HCT116 (cell line): ENCODE results near the gene HDLBP. TPM values are rescaled to one million over a fixed set of nuclear protein-coding genes. Genes with fewer than 3 reads are reported as not detected.

Experiments
- ATAC-seq: fragments of 200-7000 bp; cut with Tn5 transposase; 2 replicates; pipeline ENCODE4 v1.9.1; 2020; ENCODE audit warnings: mild to moderate bottlenecking, moderate library complexity
- BruUV-seq: library from RNA; stranded (reverse); fragments of 400-500 nt; replicated peaks from 2 replicates; lab custom pipeline; 2021; lab: Mats Ljungman, UMichigan
- CTCF ChIA-PET: fragments of 300-600 bp; sonication (Branson Sonifier 250); formaldehyde crosslinking; loops from one replicate; lab custom pipeline; 2021; ENCODE audit warnings: antibody characterized with exemption; lab: Charles Lee
- POLR2A ChIA-PET: fragments of 300-600, 350-600 bp; sonication (Branson Sonifier 250); formaldehyde crosslinking; loops from one replicate; lab custom pipeline; 2021; ENCODE audit warnings: antibody characterized with exemption; lab: Charles Lee
- RAD21 ChIA-PET, 2 experiments: fragments of 300-600 bp; sonication (Branson Sonifier 250); formaldehyde crosslinking; loops; one replicate each; lab custom pipeline; 2023; ENCODE audit warnings: low total read pairs in 2 of 2; ENCODE audit not compliant: uncharacterized antibody in 2 of 2, unreplicated experiment in 2 of 2, low non-redundant PET in 1 of 2; lab: Charles Lee
- DNase-seq: peaks from one replicate; pipeline ENCODE4 v3.0.0-alpha.2; 2010; ENCODE audit warnings: low read depth, low spot score
- H2AFZ ChIP-seq: fragments of 200-600 bp; shearing (Covaris generic), sonication (generic); 2 replicates; pipeline ENCODE4 v1.6.1; 2017; ENCODE audit warnings: low read depth, mixed run types, mixed read lengths, antibody characterized with exemption, low read length; ENCODE audit not compliant: poor library complexity, severe bottlenecking
- H3K27ac ChIP-seq: 2 replicates; pipeline ENCODE4 v1.5.1; 2012; ENCODE audit warnings: low read depth, low read length
- H3K27me3 ChIP-seq: fragments of 200-600 bp; sonication (generic); 2 replicates; pipeline ENCODE4 v1.6.1; 2016; ENCODE audit warnings: mixed run types, low read length, mixed read lengths; ENCODE audit not compliant: insufficient read depth
- H3K36me3 ChIP-seq, 2 experiments: fragments of 200-500 bp in 1 of 2; fragments of 200-600 bp in 1 of 2; sonication (Bioruptor generic) in 1 of 2; sonication (generic) in 1 of 2; 2 replicates each; pipeline versions ENCODE4 v1.5.1 to v1.6.1; 2014 to 2016; ENCODE audit warnings: low read length in 2 of 2, inconsistent platforms in 1 of 2, mixed read lengths in 1 of 2, mixed run types in 1 of 2; ENCODE audit not compliant: insufficient read depth in 2 of 2, control insufficient read depth in 1 of 2
- H3K4me1 ChIP-seq, 2 experiments: fragments of 200-600 bp in 1 of 2; sonication (generic) in 1 of 2; 2 replicates each; pipeline versions ENCODE4 v1.5.1 to v1.6.1; 2012 to 2017; ENCODE audit warnings: low read length in 2 of 2, inconsistent platforms in 1 of 2, mild to moderate bottlenecking in 1 of 2, mixed read lengths in 1 of 2, mixed run types in 1 of 2, moderate library complexity in 1 of 2; ENCODE audit not compliant: insufficient read depth in 2 of 2, control insufficient read depth in 1 of 2
- H3K4me2 ChIP-seq: fragments of 200-600 bp; sonication (generic); 2 replicates; pipeline ENCODE4 v1.6.1; 2017; ENCODE audit warnings: mixed run types, low read length, mixed read lengths
- H3K4me3 ChIP-seq, 2 experiments: fragments of 200-600 bp in 1 of 2; sonication (generic) in 1 of 2; replicated peaks in 1 of 2; 2 replicates each; pipeline ENCODE4 v1.5.1; 2011 to 2016; ENCODE audit warnings: low read length in 2 of 2, control low read depth in 1 of 2, low read depth in 1 of 2, mild to moderate bottlenecking in 1 of 2, mixed read lengths in 1 of 2, mixed run types in 1 of 2
- H3K79me2 ChIP-seq: fragments of 200-600 bp; sonication (generic); 2 replicates; pipeline ENCODE4 v1.6.1; 2017; ENCODE audit warnings: mild to moderate bottlenecking, mixed run types, low read length, moderate library complexity, mixed read lengths; ENCODE audit not compliant: insufficient read depth
- H3K9ac ChIP-seq: fragments of 200-600 bp; sonication (generic); 2 replicates; pipeline ENCODE4 v1.6.1; 2016; ENCODE audit warnings: low read length, mixed read lengths
- H3K9me2 ChIP-seq: fragments of 200-600 bp; sonication (generic), shearing (Covaris generic); 2 replicates; pipeline ENCODE4 v1.6.1; 2017; ENCODE audit warnings: mixed run types, mild to moderate bottlenecking, moderate library complexity; ENCODE audit not compliant: insufficient read depth
- H3K9me3 ChIP-seq, 2 experiments: fragments of 200-500 bp in 1 of 2; fragments of 200-600 bp in 1 of 2; sonication (Bioruptor generic) in 1 of 2; sonication (generic) in 1 of 2; 2 replicates each; pipeline ENCODE4 v1.6.1; 2014 to 2017; ENCODE audit warnings: low read length in 2 of 2, mixed read lengths in 2 of 2, inconsistent platforms in 1 of 2, low read depth in 1 of 2, mild to moderate bottlenecking in 1 of 2, mixed run types in 1 of 2, moderate library complexity in 1 of 2; ENCODE audit not compliant: control insufficient read depth in 1 of 2, insufficient read depth in 1 of 2
- H4K20me1 ChIP-seq: fragments of 200-600 bp; sonication (generic), shearing (Covaris generic); 2 replicates; pipeline ENCODE4 v1.6.1; 2017; ENCODE audit warnings: mixed run types, mild to moderate bottlenecking, moderate library complexity; ENCODE audit not compliant: insufficient read depth
- ATF3 ChIP-seq: IDR thresholded peaks from 2 replicates; pipeline ENCODE4 v1.6.1; 2012
- CBX3 ChIP-seq: IDR thresholded peaks from 2 replicates; pipeline ENCODE4 v1.6.1; 2012; ENCODE audit warnings: low read depth
- CEBPB ChIP-seq: IDR thresholded peaks from 2 replicates; pipeline ENCODE4 v1.6.1; 2012; ENCODE audit warnings: low read depth
- ELF1 ChIP-seq: IDR thresholded peaks from 2 replicates; pipeline ENCODE4 v1.6.1; 2012; ENCODE audit warnings: low read depth, borderline replicate concordance
- EZH2 ChIP-seq: fragments of 200-600 bp; sonication (generic); IDR thresholded peaks from 2 replicates; pipeline ENCODE4 v1.6.1; 2017; ENCODE audit warnings: antibody characterized with exemption, mixed run types
- EZH2phosphoT487 ChIP-seq: fragments of 200-600 bp; IDR thresholded peaks from 2 replicates; pipeline ENCODE4 v1.6.1; 2018; ENCODE audit warnings: antibody characterized with exemption, borderline replicate concordance
- FOSL1 ChIP-seq: IDR thresholded peaks from 2 replicates; pipeline ENCODE4 v1.6.1; 2012; ENCODE audit warnings: low read depth
- JUND ChIP-seq: IDR thresholded peaks from 2 replicates; pipeline ENCODE4 v1.6.1; 2012
- MAX ChIP-seq: IDR thresholded peaks from 2 replicates; pipeline ENCODE4 v1.6.1; 2012
- POLR2AphosphoS5 ChIP-seq: IDR thresholded peaks from 2 replicates; pipeline ENCODE4 v1.6.1; 2011; ENCODE audit warnings: mild to moderate bottlenecking, low read depth, low read length, moderate library complexity
- RAD21 ChIP-seq: IDR thresholded peaks from 2 replicates; pipeline ENCODE4 v1.6.1; 2012; ENCODE audit warnings: low read depth, mild to moderate bottlenecking
- REST ChIP-seq: IDR thresholded peaks from 2 replicates; pipeline ENCODE4 v1.6.1; 2012; ENCODE audit warnings: low read depth
- SIN3A ChIP-seq: IDR thresholded peaks from 2 replicates; pipeline ENCODE4 v1.6.1; 2012; ENCODE audit warnings: low read depth
- SP1 ChIP-seq: IDR thresholded peaks from 2 replicates; pipeline ENCODE4 v1.6.1; 2012; ENCODE audit warnings: low read depth
- SRF ChIP-seq: IDR thresholded peaks from 2 replicates; pipeline ENCODE4 v1.6.1; 2012; ENCODE audit warnings: low read depth
- TCF7L2 ChIP-seq: IDR thresholded peaks from 2 replicates; pipeline ENCODE4 v1.7.0; 2011; ENCODE audit warnings: borderline replicate concordance, inconsistent platforms; ENCODE audit not compliant: insufficient read depth, insufficient read length; ENCODE audit errors: extremely low read depth
- YY1 ChIP-seq: IDR thresholded peaks from 2 replicates; pipeline ENCODE4 v1.6.1; 2011; ENCODE audit warnings: low read length, low read depth, moderate library complexity, mild to moderate bottlenecking; ENCODE audit not compliant: insufficient replicate concordance; ENCODE audit errors: extremely low read depth
- ZNF274 ChIP-seq: fragments of 200-500 bp; sonication (Bioruptor generic); IDR thresholded peaks from 2 replicates; pipeline ENCODE4 v1.6.1; 2014; ENCODE audit warnings: mild to moderate bottlenecking, low read depth, low read length, inconsistent platforms
- intact Hi-C: fragments of 100-400 bp; cut with micrococcal nuclease; formaldehyde crosslinking; loops from 2 replicates; pipeline ENCODE4 v1.10.0; 2022
- total RNA-seq: library from RNA; stranded (reverse); gene quantifications from one replicate; pipeline ENCODE4 v1.2.1, GENCODE V29; 2021; ENCODE audit not compliant: unreplicated experiment

Gene HDLBP
- total RNA-seq, 1 experiment from 2014 or later: 462 TPM

- TF ChIP-seq JUND (no peak), EZH2phosphoT487 (no peak), YY1 (no peak), MAX (no peak), ATF3 (no peak)
- H2AFZ ChIP-seq: no peak overlapping the region
- no peak overlapping the region for H3K4me3 ChIP-seq
- peaks cover 13 to 14% of the 10 kb centered on the region in 2 experiments for H3K4me1 ChIP-seq
- CTCF ChIA-PET: no interaction called here
- H3K27me3 ChIP-seq: no peaks in the 10 kb centered on the region
- no peaks in the 10 kb centered on the region for H3K9me2 ChIP-seq
- BruUV-seq: no TSS peak
- H3K9me3 ChIP-seq: no peaks in the 10 kb centered on the region
- RAD21 ChIA-PET: no interaction called here
- 0 out of 2 replicates have a peak, but pooled peaks cover 3% of the 10 kb centered on the region for H4K20me1 ChIP-seq
- ATAC-seq (no peak), DNase-seq (no peak)
- intact Hi-C loops: no loop called here
- H3K27ac ChIP-seq: no peak overlapping the region
- H3K36me3 ChIP-seq: peaks cover 48 to 77% of the 10 kb centered on the region in 2 experiments
- H3K4me2 ChIP-seq: no peak overlapping the region
- no peak overlapping the region for H3K9ac ChIP-seq
- H3K79me2 ChIP-seq: peaks cover 8% of the 10 kb centered on the region; the same call in 1 of the 2 replicates
- POLR2A ChIA-PET: no interaction called here
Observed at GRCh38 chr2:241350530-241350877, 35.0 kb upstream of the HDLBP start.

GRCh38 chr2:241349941-241350340 lies 34.5 kb upstream of the HDLBP start:
- no peak for DNase-seq
- H3K4me2 ChIP-seq: no peak overlapping the region
- H3K9me2 ChIP-seq: no peaks in the 10 kb centered on the region
- 0 out of 2 replicates have a peak, but pooled peaks cover 3% of the 10 kb centered on the region for H4K20me1 ChIP-seq
- peaks cover 10% of the 10 kb centered on the region in 2 experiments for H3K4me1 ChIP-seq
- H3K79me2 ChIP-seq: peaks cover 8% of the 10 kb centered on the region; the same call in 1 of the 2 replicates
- RAD21 ChIA-PET: no interaction called here
- no peaks in the 10 kb centered on the region for H3K9me3 ChIP-seq
- intact Hi-C loops: no loop called here
- no TSS peak for BruUV-seq
- H2AFZ ChIP-seq: no peak overlapping the region
- H3K27me3 ChIP-seq: no peaks in the 10 kb centered on the region
- POLR2A ChIA-PET: no interaction called here
- ATAC-seq: no peak
- no peak overlapping the region for H3K9ac ChIP-seq
- H3K4me3 ChIP-seq: no peak overlapping the region
- H3K36me3 ChIP-seq: peaks cover 53 to 80% of the 10 kb centered on the region in 2 experiments
- CTCF ChIA-PET: no interaction called here
- H3K27ac ChIP-seq: no peak overlapping the region
- TF ChIP-seq TCF7L2: no peak
- TF ChIP-seq SIN3A: no peak
- no peak for TF ChIP-seq EZH2phosphoT487
- no peak for TF ChIP-seq EZH2
- no peak for TF ChIP-seq RAD21
- no peak for TF ChIP-seq FOSL1
- no peak for TF ChIP-seq CBX3
- no peak for TF ChIP-seq POLR2AphosphoS5
- no peak for TF ChIP-seq YY1
- TF ChIP-seq CEBPB: no peak
- no peak for TF ChIP-seq REST
- no peak for TF ChIP-seq SRF
- TF ChIP-seq ZNF274: no peak
- no peak for TF ChIP-seq ELF1
- no peak for TF ChIP-seq JUND
- no peak for TF ChIP-seq SP1
- TF ChIP-seq MAX: no peak
